C4-2B (cell line): ENCODE measurements around the gene CFC1.
"Not testable (repeated sequence)": the region's sequence is repeated elsewhere in the genome, so short reads cannot be mapped to it uniquely, and the experiment has no call there.

Source experiments
- H3K27ac ChIP-seq: fragments of 450-650 bp; 2 replicates; pipeline ENCODE4 v1.5.1; 2017

Gene CFC1

GRCh38 chr2:130582970-130583369, 16.4 kb downstream of the CFC1 start:
- H3K27ac ChIP-seq: not testable (repeated sequence)

GRCh38 chr2:130581491-130581890, 17.9 kb downstream of the CFC1 start:
- H3K27ac ChIP-seq: not testable (repeated sequence)

- H3K27ac ChIP-seq: not testable (repeated sequence)
These were observed 20.3 kb downstream of the CFC1 start for GRCh38 chr2:130579121-130579520.

GRCh38 chr2:130577559-130577958, 21.8 kb downstream of the CFC1 start:
- H3K27ac ChIP-seq: not testable (repeated sequence)

GRCh38 chr2:130576209-130576784, 23.1 kb downstream of the CFC1 start:
- H3K27ac ChIP-seq: not testable (repeated sequence)

- not testable (repeated sequence) for H3K27ac ChIP-seq
These were observed 25.1 kb downstream of the CFC1 start for GRCh38 chr2:130574230-130574629.

GRCh38 chr2:130571929-130572328, 27.4 kb downstream of the CFC1 start:
- not testable (repeated sequence) for H3K27ac ChIP-seq

GRCh38 chr2:130566165-130566564, 33.2 kb downstream of the CFC1 start:
- H3K27ac ChIP-seq: not testable (repeated sequence)

- H3K27ac ChIP-seq: not testable (repeated sequence)
These were observed 42.9 kb downstream of the CFC1 start for GRCh38 chr2:130556441-130556840.

GRCh38 chr2:130554178-130554577, 45.2 kb downstream of the CFC1 start:
- not testable (repeated sequence) for H3K27ac ChIP-seq

GRCh38 chr2:130549475-130549874, 49.9 kb downstream of the CFC1 start:
- not testable (repeated sequence) for H3K27ac ChIP-seq

GRCh38 chr2:130548418-130548817, 51.0 kb downstream of the CFC1 start:
- H3K27ac ChIP-seq: not testable (repeated sequence)

- not testable (repeated sequence) for H3K27ac ChIP-seq
These were observed 54.4 kb downstream of the CFC1 start for GRCh38 chr2:130544978-130545377.

- H3K27ac ChIP-seq: not testable (repeated sequence)
These were observed 55.4 kb downstream of the CFC1 start for GRCh38 chr2:130543785-130544528.

- H3K27ac ChIP-seq: not testable (repeated sequence)
These were observed 56.6 kb downstream of the CFC1 start for GRCh38 chr2:130542789-130543188.
